HG03066 (cell line): ENCODE data around the gene KLHDC3.
A peak's percentile ranks its signal among the peaks of the same experiment; 100 is the strongest.

Experiments
- ATAC-seq: cut with Tn5 transposase; IDR thresholded peaks from one replicate; pipeline ENCODE4 v1.9.1; 2021; ENCODE audit warnings: low read depth; ENCODE audit not compliant: unreplicated experiment

The KLHDC3 gene

GRCh38 chr6:43013843-43014433, at the start of gene KLHDC3, which contains the start of gene MEA1:
TSS of gene KLHDC3 (plus strand) at chr6:43014249. CDS start at chr6:43017193, 2,944 bp downstream.
TSS of gene MEA1 (minus strand) at chr6:43013946. CDS start at chr6:43013813, 133 bp downstream.
- ATAC-seq, result peak; percentile 98

GRCh38 chr6:42966571-42966970, 47.5 kb upstream of the KLHDC3 start:
- no peak for ATAC-seq

GRCh38 chr6:42967228-42967627, 46.8 kb upstream of the KLHDC3 start:
- no peak for ATAC-seq

GRCh38 chr6:42968126-42968701, 45.8 kb upstream of the KLHDC3 start:
- ATAC-seq, result no peak

- no peak for ATAC-seq
Observed at GRCh38 chr6:42968783-42969182, 45.3 kb upstream of the KLHDC3 start.

- no peak for ATAC-seq
Observed at GRCh38 chr6:42969431-42969830, 44.6 kb upstream of the KLHDC3 start.

GRCh38 chr6:42969934-42970333, 44.1 kb upstream of the KLHDC3 start:
- no peak for ATAC-seq

GRCh38 chr6:42970871-42971612, 43.0 kb upstream of the KLHDC3 start:
- ATAC-seq, result no peak

- ATAC-seq, result no peak
Observed at GRCh38 chr6:42971746-42972327, 42.2 kb upstream of the KLHDC3 start.

GRCh38 chr6:42973926-42974325, 40.1 kb upstream of the KLHDC3 start:
- no peak for ATAC-seq

- no peak for ATAC-seq
Observed at GRCh38 chr6:42974919-42975505, 39.0 kb upstream of the KLHDC3 start.

GRCh38 chr6:42978487-42978838, 35.6 kb upstream of the KLHDC3 start:
- peak; percentile 1 for ATAC-seq

GRCh38 chr6:42978839-42979522, 35.1 kb upstream of the KLHDC3 start, which contains the start of gene PEX6:
TSS of gene PEX6 (minus strand) at chr6:42979181. CDS start at chr6:42979150, 31 bp downstream.
- ATAC-seq, result peak; percentile 93

- ATAC-seq, result no peak
Observed at GRCh38 chr6:42979523-42980177, 34.4 kb upstream of the KLHDC3 start.

- no peak for ATAC-seq
Observed at GRCh38 chr6:42981836-42982235, 32.2 kb upstream of the KLHDC3 start.

- peak; percentile 95 for ATAC-seq
Observed at GRCh38 chr6:42984001-42984923, 29.8 kb upstream of the KLHDC3 start, which contains the start of gene PPP2R5D. TSS of gene PPP2R5D (plus strand) at chr6:42984570. CDS start at chr6:42984678, 108 bp downstream.

GRCh38 chr6:42984924-42985475, 29.0 kb upstream of the KLHDC3 start:
- ATAC-seq, result no peak
